Measurements from ENCODE around the gene SLC36A2. TPM values are rescaled to one million over a fixed set of nuclear protein-coding genes. Genes with fewer than 3 reads are reported as not detected.

SLC36A2 gene
- total RNA-seq, 2 experiments from 2014 or later, result not detected

- H3K27me3 Mint-ChIP-seq, result peaks cover 24% of the 10 kb centered on the region
- ChIA-PET POLR2A (no interaction called here), CTCF (interaction anchor here (1.0 to 1.5 kb wide), 2 partner anchors 33 to 50 kb away, joined by 3 read pairs; no protein-coding TSS in a partner anchor)
- no peaks in the 10 kb centered on the region for H3K9me3 Mint-ChIP-seq
- H3K4me1 Mint-ChIP-seq (ENCODE audit: low read depth), result no peaks in the 10 kb centered on the region
- ATAC-seq (no peak), DNase-seq (no peak)
- TF ChIP-seq, protein P1, sequence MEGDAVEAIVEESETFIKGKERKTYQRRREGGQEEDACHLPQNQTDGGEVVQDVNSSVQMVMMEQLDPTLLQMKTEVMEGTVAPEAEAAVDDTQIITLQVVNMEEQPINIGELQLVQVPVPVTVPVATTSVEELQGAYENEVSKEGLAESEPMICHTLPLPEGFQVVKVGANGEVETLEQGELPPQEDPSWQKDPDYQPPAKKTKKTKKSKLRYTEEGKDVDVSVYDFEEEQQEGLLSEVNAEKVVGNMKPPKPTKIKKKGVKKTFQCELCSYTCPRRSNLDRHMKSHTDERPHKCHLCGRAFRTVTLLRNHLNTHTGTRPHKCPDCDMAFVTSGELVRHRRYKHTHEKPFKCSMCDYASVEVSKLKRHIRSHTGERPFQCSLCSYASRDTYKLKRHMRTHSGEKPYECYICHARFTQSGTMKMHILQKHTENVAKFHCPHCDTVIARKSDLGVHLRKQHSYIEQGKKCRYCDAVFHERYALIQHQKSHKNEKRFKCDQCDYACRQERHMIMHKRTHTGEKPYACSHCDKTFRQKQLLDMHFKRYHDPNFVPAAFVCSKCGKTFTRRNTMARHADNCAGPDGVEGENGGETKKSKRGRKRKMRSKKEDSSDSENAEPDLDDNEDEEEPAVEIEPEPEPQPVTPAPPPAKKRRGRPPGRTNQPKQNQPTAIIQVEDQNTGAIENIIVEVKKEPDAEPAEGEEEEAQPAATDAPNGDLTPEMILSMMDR (IDR thresholded peaks at IDR 0.05), result no peak
- no peak overlapping the region for H3K27ac Mint-ChIP-seq
- H3K4me3 Mint-ChIP-seq, result no peak overlapping the region
- no peaks in the 10 kb centered on the region for H3K36me3 Mint-ChIP-seq (ENCODE audit: low read depth)
- intact Hi-C loops (cut with micrococcal nuclease), result no loop called here
Measured at GRCh38 chr5:151348789-151349188, 1.4 kb upstream of the SLC36A2 start.

GRCh38 chr5:151345808-151346478, 1.4 kb downstream of the SLC36A2 start:
- intact Hi-C loops (cut with micrococcal nuclease), result no loop called here
- POLR2A ChIA-PET, result no interaction called here
- TF ChIP-seq, protein P1 (IDR thresholded peaks at IDR 0.05), result no peak
- H3K27me3 Mint-ChIP-seq, result peaks cover 28% of the 10 kb centered on the region
- no peaks in the 10 kb centered on the region for H3K9me3 Mint-ChIP-seq
- no peak for ATAC-seq
- DNase-seq, result no peak
- H3K27ac Mint-ChIP-seq, result no peak overlapping the region
- CTCF ChIA-PET, result no interaction called here
- no peaks in the 10 kb centered on the region for H3K36me3 Mint-ChIP-seq (ENCODE audit: low read depth)
- no peaks in the 10 kb centered on the region for H3K4me1 Mint-ChIP-seq (ENCODE audit: low read depth)
- no peak overlapping the region for H3K4me3 Mint-ChIP-seq

DNA sequence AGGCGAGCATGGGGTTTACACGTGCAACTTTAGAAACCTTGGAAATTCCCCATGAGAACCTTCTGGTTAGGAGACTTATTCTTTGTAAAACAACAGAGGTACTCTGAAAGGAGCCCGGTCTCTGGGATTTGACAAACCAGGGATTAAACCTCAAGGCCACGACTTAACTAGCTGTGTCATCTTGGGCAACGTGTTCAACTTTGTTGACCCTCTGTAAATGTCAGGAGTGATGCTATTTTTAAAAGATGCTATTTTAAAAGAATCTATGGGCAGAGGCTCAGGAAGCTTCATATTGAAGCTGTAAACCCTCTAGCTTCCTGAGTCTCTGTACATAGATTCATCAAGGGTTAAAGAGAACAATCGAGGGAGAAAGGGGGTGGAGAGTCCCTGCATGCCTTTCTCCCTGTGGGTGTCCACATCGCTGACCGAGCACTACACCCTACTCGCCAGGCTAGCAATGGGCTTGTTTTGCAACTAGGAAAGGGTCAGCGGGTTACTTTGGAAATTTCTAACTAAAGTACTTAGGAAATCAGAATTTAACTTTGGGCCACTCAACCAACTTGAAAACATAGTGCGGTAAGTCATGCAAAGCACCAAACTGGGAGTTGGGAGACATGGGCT, 2.1 kb downstream of the SLC36A2 start:
- intact Hi-C loops (cut with micrococcal nuclease), result no loop called here
- DNase-seq (no peak), ATAC-seq (no peak)
- POLR2A ChIA-PET, result no interaction called here
- H3K36me3 Mint-ChIP-seq (ENCODE audit: low read depth), result no peaks in the 10 kb centered on the region
- CTCF ChIA-PET, result no interaction called here
- H3K27me3 Mint-ChIP-seq, result peaks cover 31% of the 10 kb centered on the region
- H3K9me3 Mint-ChIP-seq, result no peaks in the 10 kb centered on the region
- TF ChIP-seq, protein P1 (IDR thresholded peaks at IDR 0.05), result no peak
- H3K27ac Mint-ChIP-seq, result no peak overlapping the region
- no peak overlapping the region for H3K4me3 Mint-ChIP-seq
- no peaks in the 10 kb centered on the region for H3K4me1 Mint-ChIP-seq (ENCODE audit: low read depth)

- Mint-ChIP-seq H3K27ac (no peak overlapping the region), H3K4me1 (ENCODE audit: low read depth) (no peaks in the 10 kb centered on the region), H3K4me3 (no peak overlapping the region), H3K36me3 (ENCODE audit: low read depth) (no peaks in the 10 kb centered on the region), H3K27me3 (peaks cover 32% of the 10 kb centered on the region), H3K9me3 (no peaks in the 10 kb centered on the region)
- TF ChIP-seq, protein P1 (IDR thresholded peaks at IDR 0.05), result no peak
- intact Hi-C loops (cut with micrococcal nuclease), result no loop called here
- ATAC-seq, result no peak
- ChIA-PET POLR2A (no interaction called here), CTCF (no interaction called here)
- no peak for DNase-seq
Measured at GRCh38 chr5:151344088-151344487, 3.3 kb downstream of the SLC36A2 start.

GRCh38 chr5:151340004-151340403, 7.4 kb downstream of the SLC36A2 start:
- H3K4me1 Mint-ChIP-seq (ENCODE audit: low read depth), result no peaks in the 10 kb centered on the region
- POLR2A ChIA-PET, result no interaction called here
- DNase-seq, result no peak
- no peaks in the 10 kb centered on the region for H3K36me3 Mint-ChIP-seq (ENCODE audit: low read depth)
- H3K4me3 Mint-ChIP-seq, result no peak overlapping the region
- peaks cover 25% of the 10 kb centered on the region for H3K27me3 Mint-ChIP-seq
- no peak overlapping the region for H3K27ac Mint-ChIP-seq
- ATAC-seq, result no peak
- no peaks in the 10 kb centered on the region for H3K9me3 Mint-ChIP-seq
- CTCF ChIA-PET, result no interaction called here
- intact Hi-C loops (cut with micrococcal nuclease), result no loop called here
- TF ChIP-seq, protein P1 (IDR thresholded peaks at IDR 0.05), result no peak

Measured in activated CD8-positive, alpha-beta T cell treated with anti-CD3 and anti-CD28 coated beads for 36 hours (primary cell).